LHCN-M2 (cell line): ENCODE data around the gene MRPL2. TPM values are rescaled to one million over a fixed set of nuclear protein-coding genes. Genes with fewer than 3 reads are reported as not detected.
"Not testable (repeated sequence)": the region's sequence is repeated elsewhere in the genome, so short reads cannot be mapped to it uniquely, and the experiment has no call there.

ENCODE experiments used
- DNase-seq: peaks from one replicate; pipeline ENCODE4 v3.0.0-alpha.2; 2012; ENCODE audit warnings: low read depth
- total RNA-seq: library from RNA; depleted of rRNA; stranded (reverse); fragments of >200 nt; gene quantifications from 2 replicates; pipeline ENCODE4 v1.2.3, GENCODE V29; 2014

MRPL2 gene
- total RNA-seq, 1 experiment from 2014 or later: 19.4 TPM

DNA sequence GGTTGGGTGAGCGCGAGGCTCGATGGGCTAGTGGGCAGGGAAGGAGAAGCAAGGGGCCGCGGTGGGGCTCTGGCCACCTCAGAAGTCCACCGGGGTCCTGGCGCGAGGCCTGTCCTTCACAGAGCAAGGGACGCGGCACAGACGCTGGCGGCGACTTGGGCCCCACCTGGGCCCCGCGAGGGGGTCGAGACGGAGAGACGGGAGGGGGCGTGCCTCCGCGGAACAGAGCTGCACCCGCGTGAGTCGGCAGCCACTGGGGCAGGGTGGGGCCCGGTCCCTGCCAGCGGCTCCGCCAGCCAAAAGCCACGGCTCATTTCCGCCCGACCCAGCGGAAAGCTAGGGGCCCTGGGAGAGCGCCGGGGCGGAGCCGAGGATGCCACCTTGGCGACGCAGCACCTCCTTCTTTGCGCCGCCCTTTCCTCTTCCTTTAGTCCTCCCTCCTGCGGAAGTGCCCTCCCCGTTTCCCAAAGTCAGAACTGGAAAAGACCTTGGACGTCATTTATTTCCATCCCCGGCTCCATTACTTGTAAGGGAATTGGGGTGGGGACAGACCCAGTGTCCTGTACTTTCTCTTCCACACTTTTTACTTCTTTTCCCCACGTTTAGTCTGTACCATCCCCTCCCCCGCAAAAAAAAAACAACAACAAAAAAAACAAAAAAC, 5.6 kb downstream of the MRPL2 start, which contains the start of gene CUL7:
TSS of gene CUL7 (minus strand) at position 307 of the 661 bp plus-strand sequence. CDS start 1,063 bp downstream, outside the sequence.
- peak; percentile 93 for DNase-seq

DNA sequence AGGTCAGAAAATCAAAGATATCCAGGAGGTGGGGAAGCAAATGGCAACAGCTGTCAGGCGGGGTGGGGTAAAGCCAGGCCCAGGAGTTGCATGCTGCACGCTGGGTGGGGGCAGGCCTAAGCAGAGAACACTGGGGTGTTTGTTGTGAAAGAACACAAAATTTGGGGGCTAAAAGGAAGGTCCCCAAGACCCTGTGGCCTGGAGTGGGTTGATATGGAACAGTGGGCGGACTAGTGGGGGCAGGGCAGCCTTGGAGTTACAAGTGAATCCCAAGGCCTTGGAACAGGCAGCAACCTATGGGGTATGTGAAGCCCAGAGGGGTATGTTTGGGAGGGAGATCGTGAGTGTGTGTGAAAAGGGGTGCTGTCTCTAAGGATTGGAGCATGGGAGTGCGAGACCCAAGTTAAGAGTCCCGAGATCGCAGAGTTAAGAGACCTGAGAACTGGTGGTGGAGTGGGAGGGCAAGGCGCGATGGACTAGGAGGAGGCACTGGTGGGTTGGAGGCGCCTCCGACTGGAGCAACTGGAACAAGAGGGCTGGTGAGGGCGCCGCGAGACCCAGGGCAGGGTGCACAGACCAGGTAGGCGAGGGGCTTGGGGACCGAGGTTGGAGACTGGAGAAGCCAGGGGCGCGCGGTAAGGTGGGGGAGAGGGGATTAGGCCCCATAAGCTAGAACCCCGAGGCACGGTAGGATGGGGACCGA, 6.2 kb downstream of the MRPL2 start:
- DNase-seq: peak; percentile 36

DNA sequence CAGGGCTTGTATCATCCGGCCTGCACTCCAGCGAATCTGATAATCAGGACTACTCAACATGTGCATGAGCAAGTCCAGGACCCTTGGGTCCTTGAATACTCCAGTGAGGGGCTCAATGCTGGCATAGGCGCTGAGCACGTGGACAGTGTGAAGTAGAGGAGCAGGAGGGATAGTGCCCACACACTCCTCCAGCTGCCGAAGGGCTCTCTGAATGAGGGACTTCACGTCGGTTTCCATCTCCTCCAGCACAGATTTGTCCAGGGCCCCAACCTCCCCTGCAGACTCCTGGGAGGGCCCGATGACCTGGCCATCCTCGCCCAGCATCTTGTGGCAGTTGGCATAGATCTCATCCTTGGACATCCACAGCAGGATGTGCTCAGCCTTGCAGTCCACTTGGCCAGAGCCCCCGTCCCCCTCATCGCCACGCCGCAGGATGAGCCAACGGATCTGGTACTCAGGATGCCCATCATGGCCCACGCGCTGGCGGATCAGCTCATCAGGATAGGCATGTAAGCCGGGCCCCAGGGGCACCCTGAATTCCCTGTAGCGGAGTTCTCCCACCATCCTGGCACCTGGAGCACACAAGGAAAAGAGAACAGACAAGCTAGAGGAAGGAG, 6.9 kb downstream of the MRPL2 start:
- no peak for DNase-seq

DNA sequence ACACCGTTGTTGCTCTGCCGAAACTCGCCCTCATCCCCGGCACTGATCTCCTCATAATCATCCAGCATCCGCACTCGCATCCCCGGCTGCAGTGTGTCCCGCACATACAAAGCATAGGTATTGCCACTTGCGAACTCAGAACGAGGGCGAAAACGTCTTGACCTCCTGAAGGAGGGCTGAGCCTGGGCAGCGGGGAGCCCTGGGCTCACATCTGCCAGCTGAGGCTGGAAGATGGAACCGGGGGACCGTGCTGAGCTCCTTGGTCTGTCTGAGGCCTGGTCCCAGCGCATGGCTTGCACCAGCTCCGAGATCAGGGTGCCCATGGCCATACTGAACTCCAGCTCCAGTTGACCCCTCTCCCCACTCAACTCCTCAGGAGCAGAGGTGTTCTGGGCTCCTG, 8.3 kb downstream of the MRPL2 start:
- no peak for DNase-seq

DNA sequence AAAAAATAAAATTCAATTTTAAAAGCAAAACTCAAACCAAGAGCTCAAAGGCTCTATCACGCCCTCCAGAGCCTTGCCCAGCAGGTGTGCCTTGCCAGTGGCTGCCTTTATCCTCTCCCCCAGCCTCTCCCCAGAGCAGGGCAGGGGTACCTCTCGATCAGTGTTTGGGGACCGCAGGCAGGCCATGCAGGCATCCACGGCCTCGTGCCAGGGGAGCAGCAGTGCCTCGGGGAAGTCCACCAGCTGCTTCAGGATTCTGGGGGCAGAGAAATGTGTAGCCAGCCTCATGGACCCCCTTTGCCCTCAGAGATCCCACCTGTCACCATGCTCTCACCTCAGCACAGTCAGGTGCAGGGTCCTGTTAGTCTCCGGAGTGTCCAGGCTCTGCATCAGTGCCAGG, 11.2 kb downstream of the MRPL2 start:
- no peak for DNase-seq

DNA sequence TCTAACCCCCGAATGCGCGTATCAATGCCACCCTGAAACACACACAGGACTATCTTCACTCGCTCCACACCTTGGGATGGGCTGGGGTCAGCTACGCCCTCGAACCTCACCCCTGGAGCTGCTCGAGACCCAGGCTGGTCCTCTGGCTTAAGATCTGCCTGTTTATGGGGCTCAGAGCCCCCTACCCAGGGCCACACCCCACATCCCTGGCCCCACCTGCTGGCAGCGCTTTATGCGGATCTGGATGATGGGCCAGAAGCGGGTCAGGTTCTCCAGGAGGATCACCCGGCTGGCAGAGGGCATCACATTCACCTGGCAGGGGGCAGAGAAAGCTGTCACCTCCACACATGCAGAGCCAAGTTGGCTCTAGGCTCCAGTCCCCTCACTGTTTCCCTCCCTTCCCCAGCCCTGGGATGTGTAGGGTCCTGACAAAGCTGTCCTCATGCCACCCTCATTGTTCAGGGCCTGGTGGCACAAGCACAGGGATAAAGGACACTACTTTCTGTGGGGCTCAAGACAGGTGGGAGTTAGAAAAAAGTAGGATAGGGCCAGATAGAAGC, 13.8 kb downstream of the MRPL2 start:
- no peak for DNase-seq

DNA sequence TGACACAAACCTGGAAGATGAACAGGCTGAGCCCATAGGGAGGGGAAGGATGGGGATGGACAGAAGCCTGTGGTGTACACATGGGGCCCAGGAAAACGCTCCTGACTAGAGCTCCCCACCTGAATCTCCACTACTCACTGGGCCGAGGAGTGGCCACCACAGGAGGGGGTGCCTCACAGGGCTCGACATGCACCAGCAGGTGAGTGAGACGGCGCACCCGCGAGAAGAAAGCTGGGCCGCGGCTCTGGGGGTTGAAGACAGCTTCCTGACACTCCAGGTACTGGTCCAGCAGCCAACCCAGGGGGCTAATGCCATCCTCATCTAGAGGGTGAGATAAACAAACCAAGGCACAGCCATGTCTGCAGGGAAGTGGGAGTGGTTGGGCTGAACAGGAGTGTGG, 15.9 kb downstream of the MRPL2 start:
- DNase-seq: no peak

DNA sequence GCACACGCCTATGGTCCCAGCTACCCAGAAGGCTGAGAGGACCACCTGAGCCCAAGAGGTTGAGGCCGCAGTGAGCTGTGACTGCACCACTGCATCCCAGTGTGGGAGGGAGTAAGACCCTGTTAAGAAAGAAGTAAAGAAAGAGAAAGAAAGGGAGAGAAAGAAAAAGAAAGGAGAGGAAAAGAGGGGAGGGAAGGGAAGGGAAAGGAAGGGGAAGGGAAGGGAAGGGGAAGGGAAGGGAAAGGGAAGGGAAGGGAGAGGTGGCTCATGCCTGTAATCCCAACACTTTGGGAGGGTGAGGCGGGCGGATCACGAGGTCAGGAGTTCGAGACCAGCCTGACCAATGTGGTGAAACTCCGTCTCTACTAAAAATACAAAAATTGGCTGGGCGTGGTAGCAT, 17.8 kb downstream of the MRPL2 start:
- not testable (repeated sequence) for DNase-seq

DNA sequence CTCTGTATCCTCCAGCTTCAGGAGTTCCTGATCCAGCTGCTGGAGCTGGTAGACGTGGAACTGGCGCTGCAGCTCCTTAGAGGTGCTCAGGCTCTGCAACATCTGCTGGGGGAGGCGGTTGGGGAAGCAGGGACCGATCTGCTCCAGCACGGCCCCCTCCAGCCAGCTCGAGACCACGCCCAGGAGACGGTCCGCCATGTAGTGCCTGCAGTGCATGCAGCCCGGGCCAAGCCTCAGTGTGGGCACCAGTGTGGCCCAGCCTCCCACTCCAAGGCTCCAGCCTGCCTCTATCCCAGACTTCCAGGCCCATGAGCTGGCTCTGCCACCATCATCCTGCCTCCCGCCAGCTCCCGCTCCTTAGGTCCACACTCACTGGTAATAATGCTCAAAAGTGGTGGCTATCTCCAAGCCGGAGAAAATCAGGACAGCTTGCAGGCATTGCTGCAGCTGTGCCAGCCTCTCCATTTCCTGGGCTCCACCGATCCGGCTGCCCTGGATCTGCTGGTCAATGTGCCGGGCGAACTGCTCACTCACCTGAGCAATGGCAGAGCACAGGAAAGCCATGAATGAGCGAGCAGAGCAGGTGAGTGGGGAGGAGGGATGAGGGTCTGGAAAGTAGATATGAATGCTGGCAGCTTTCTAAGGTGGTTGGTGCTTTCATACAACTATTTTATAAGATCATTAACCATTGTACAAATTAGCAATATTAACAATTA, 18.5 kb downstream of the MRPL2 start:
- no peak for DNase-seq

DNA sequence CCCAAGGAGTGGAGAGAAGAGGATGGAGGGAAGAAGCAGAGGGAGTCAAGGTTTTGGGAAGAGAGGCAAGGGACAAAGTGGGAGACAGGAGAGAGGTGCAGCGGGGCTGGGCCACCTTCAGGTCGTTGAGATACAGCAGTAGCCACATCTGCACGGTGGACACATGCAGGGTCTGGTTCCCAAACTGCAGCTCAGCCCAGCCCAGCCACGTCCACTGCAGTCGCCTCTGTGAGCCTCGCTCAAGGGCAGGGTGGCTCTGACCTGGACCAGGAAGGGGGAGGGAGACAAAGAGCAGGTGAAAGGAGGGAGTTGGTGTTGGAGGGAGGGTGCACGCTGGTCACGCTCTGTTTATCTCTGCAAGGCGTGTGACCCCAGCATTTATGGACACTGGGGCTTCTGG, 20.5 kb downstream of the MRPL2 start:
- no peak for DNase-seq

DNA sequence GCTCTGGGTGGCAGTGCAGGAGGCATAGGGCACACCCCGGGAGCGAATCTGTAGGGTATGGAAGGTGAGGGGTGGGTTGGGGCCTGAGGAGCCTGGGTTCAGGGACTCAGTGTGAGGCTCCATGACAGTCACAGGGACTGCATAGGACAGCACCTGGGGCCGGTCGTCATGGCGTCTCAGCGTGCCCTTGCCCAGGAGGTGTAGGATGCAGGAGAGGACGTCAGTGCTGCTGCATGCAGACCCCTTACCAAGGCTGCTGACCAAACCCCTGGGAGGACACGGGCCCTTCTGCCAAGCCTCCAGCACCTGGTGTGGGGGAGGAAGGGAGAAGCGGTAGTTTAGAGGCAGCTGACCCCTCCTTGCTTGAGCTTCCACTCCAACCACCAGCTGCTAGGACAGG, 21.5 kb downstream of the MRPL2 start:
- no peak for DNase-seq

DNA sequence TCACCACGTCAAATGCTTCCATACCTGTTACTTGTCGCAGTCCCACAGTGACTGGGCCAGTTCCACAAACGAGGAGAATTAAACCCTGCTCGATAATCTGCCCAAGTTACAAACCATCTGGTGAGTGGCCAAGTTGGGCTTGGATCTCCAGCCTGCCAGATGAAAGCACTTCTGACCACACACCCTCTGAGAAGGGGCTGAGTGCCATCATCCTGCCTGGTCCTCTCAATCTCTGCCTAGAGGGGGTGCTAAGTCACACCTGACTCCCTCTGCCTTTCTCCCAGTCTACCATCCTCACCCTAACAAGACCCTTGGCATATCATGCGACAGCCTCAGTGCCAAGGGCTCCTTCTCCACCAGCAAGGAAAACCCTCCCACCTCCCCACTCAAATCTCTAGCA, 22.0 kb downstream of the MRPL2 start:
- no peak for DNase-seq

DNA sequence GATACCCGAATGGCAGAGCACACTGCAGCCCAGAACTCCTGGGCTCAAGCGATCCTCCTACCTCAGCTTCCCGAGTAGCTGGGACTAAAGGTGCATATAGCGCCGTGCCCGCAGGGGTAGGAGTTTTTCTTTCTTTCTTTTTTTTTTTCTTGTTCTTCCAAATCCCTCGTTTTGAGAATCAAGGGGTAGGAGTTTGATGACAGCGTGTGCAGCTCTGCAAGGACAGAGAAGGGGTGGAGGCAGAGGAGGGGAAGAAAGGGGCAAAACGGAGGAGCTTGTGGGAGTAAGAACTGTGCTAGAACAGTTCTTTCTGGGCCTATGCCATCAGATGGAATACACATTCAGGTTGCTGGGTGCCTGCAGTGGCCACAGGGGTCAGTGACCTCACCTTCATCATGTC, 22.5 kb downstream of the MRPL2 start:
- no peak for DNase-seq

DNA sequence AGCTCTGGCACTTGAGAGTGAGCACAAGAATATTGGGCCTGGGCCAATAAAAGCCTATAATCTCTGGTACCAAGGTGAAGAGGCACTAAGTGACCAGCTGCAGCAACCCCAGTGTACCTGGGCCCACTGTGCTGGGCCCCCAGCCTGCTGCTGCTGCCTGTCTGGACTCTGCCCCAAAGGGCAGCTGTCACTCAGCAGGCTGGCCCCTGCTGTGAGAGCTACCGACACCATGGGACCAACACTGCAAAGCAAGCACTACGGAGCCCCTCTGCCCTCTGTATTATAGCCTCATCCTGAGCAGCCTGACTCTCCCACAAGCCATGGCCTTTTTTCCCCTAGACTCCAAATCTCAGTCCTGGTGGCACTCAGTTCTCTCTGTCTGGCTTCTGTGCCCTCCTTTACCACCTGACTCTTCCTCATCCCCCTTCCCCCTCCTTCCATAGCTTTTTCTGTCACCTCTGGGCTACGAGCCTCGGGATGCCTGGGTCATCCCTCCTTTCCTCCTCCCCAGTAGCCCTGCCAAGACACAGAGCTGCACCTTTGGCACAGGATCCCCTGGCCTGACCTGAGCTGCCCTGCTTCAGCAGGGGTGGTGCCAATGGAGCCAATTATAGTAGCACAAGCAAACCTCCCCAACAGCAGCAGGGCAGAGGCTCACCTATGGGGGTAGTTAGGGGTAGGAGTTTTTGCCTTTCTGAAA, 23.6 kb downstream of the MRPL2 start:
- no peak for DNase-seq

DNA sequence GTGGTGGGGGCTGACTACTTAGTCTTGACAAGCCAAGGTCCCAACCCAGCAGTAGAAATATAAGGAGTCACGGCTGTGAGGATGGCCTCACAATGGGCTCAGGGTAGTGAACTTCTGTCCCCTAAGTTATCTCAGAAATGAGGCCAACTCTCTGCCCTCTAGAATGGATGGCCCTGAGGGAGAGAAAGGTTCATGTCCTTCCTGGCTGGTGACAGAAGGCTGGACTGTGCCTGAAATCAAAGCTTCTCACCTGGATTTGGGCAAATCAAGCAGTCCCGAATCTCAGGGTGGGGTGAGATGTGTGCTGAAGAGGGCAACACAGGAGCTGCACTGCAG, 25.1 kb downstream of the MRPL2 start:
- DNase-seq: no peak

DNA sequence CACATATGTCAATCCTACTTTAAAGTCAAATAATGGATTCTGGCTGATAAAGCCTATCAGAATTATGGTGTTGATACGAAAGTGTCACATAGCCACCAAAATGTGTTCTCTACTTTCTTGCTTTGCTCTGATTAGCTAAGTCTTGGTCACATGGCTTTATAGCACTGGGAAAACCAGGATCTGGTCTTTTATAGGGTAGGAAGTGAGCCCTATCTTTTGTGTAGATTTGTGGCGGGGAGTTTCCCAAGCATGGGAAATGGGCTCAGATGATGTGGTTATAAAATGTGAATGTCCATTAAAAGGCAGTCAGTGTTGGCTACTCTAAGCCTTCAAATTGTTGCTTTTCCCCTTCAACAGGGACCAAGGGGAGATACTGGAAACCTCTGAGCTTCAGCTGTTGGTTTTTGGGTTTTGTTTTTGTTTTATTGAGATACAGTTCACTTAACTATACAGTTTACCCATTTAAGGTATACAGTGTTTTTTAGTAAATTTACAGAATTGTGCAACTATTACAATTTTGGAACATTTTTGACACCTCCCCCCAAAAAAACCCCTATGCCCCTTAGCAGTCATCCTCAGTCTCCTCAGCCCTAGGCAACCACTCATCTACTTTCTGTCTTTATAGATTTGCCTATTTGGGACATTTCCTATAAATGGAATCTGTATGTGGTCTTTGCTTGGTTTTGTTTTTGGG, 25.6 kb downstream of the MRPL2 start:
- DNase-seq: no peak

DNA sequence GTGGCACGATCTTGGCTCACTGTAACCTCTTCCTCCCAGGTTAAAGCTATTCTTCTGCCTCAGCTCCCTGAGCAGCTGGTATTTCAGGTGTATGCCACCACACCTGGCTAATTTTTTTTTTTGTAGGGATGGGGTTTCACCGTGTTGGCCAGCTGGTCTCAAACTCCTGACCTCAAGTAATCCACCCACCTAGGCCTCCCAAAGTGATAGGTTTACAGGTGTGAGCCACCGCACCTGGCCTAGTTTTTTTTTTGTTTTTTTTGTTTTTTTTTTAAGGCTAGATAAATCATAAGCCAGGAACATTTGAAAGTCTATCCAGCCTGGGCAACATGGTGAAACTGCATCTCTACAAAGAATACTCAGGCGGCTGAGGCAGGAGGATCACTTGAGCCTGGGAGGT, 26.9 kb downstream of the MRPL2 start:
- DNase-seq: no peak

DNA sequence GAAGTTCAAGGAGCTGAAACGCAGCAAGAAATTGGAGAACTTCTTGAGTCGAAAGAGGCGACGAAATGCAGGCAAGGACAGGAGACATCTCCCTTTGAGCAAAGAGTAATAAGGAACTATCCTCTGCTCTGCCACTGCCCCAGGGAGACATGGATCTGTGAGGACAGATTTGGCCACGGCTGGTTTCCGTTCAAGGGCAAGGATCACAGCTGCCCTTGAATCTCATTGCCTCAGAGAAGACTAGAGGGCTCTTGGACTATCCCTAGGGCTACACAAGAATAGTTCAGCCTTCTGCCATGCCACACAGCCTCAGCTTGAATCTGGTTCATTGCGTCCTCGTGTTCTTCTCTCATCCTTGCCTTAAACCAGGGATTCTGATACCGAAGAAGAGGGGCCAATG, 30.1 kb downstream of the MRPL2 start:
- DNase-seq: no peak

DNA sequence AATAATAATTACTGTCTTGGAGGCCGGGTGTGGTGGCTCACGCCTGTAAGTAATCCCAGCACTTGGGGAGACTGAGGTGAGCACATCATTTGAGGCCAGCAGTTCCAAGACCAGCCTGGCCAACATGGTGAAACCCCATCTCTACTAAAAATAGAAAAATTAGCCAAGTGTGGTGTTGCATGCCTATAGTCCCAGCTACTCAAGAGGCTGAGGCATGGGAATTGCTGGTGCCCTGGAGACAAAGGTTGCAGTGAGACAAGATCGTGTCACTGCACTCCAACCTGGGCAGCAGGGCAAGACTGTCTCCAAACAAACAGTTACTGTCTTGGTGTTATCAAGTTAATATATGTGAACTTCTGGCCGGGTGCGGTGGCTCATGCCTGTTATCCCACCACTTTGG, 32.9 kb downstream of the MRPL2 start:
- DNase-seq: no peak

DNA sequence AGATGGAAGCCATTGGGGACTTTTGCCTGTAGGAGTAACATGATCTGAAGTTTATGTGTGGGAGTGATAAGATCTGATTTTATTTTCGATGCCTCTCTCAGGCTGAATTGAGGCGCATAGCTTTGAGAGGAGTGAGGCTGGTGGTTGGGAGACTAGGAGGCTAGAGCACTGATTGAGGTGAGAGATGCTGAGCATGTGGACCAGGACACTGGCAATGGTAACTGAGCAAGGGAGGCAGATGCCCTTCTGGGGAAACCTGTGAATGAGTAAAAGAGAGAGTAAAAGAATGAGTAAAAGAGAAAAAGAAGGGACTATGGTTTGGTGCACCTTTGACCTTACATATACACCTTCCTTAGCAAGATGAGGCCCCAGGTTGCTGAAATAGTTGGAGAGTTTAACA, 34.8 kb downstream of the MRPL2 start:
- no peak for DNase-seq
